Tibial nerve (tissue), 4 donors: ENCODE data around the gene EDEM2. TPM values are rescaled to one million over a fixed set of nuclear protein-coding genes. Genes with fewer than 3 reads are reported as not detected.
A peak's percentile ranks its signal among the peaks of the same experiment; 100 is the strongest.
"Not testable (repeated sequence)": the region's sequence is repeated elsewhere in the genome, so short reads cannot be mapped to it uniquely, and the experiment has no call there.

Experiments
- DNase-seq, 2 donors: peaks; one replicate each; pipeline ENCODE4 v3.0.0-alpha.2; 2019; ENCODE audit warnings: low spot score in 2 of 2
- H3K27ac ChIP-seq, 4 donors: fragments of 200-600 bp; sonication (generic) in 3 of 4; one replicate each; pipeline ENCODE4 v1.5.1; 2017 to 2019; ENCODE audit warnings: mild to moderate bottlenecking in 1 of 4
- H3K27me3 ChIP-seq, 2 donors: fragments of 200-600 bp; sonication (generic) in 1 of 2; one replicate each; pipeline versions ENCODE4 v1.5.1 to v1.6.0; 2017 to 2019
- H3K36me3 ChIP-seq, 3 donors: fragments of 200-600 bp; sonication (generic); one replicate each; pipeline ENCODE4 v1.5.1; 2018 to 2019
- H3K4me1 ChIP-seq, 4 donors: fragments of 200-600 bp; sonication (generic) in 3 of 4; one replicate each; pipeline ENCODE4 v1.5.1; 2017 to 2019
- H3K4me3 ChIP-seq, 4 donors: fragments of 200-600 bp; sonication (generic) in 3 of 4; one replicate each; pipeline ENCODE4 v1.5.1; 2017 to 2019; ENCODE audit warnings: mild to moderate bottlenecking in 1 of 4, moderate library complexity in 1 of 4
- H3K9me3 ChIP-seq, 4 donors: fragments of 200-600 bp; sonication (generic) in 3 of 4; one replicate each; pipeline ENCODE4 v1.5.1; 2017 to 2019
- CTCF ChIP-seq, 5 experiments: fragments of 200-600 bp in 3 of 5; fragments of 450-650 bp in 2 of 5; sonication (generic) in 3 of 5; IDR thresholded peaks; one replicate each; pipeline ENCODE4 v1.5.1; 2016 to 2019; ENCODE audit warnings: antibody characterized with exemption in 5 of 5, mild to moderate bottlenecking in 3 of 5, moderate library complexity in 2 of 5
- EP300 ChIP-seq, 2 donors: sonication (generic); formaldehyde crosslinking; IDR thresholded peaks; one replicate each; pipeline ENCODE4 v1.6.1; 2017; ENCODE audit warnings: antibody characterized with exemption in 2 of 2, mild to moderate bottlenecking in 1 of 2
- POLR2A ChIP-seq, 2 donors: fragments of 450-650 bp; IDR thresholded peaks; one replicate each; pipeline ENCODE4 v1.6.1; 2017; ENCODE audit warnings: antibody characterized with exemption in 2 of 2, mild to moderate bottlenecking in 2 of 2, moderate library complexity in 2 of 2
- WGBS, 2 donors: methylation state at CpG; one replicate each; pipeline ENCODE4 v1.1.5; 2018; 5-methylcytosine and 5-hydroxymethylcytosine counted together
- total RNA-seq, 4 donors: library from RNA; depleted of rRNA; stranded (reverse); fragments of >200 nt; gene quantifications; one replicate each; pipeline ENCODE4 v1.1.0, GENCODE V29; 2016

Gene EDEM2
- 10 to 100 TPM; 19.6 to 29.7 (median 25.2) TPM for total RNA-seq

GRCh38 chr20:35146920-35147574, at the start of gene EDEM2:
TSS of gene EDEM2 (minus strand) at chr20:35147336. CDS start at chr20:35147258, 78 bp downstream.
- no peaks in the 10 kb centered on the region for H3K9me3 ChIP-seq
- H3K27me3 ChIP-seq = no peaks in the 10 kb centered on the region
- peak in 1 of 2 donors; percentile 84 for TF ChIP-seq EP300 (IDR thresholded peaks at IDR 0.05)
- peak in 2 of 5 experiments; percentile 6 to 13 for TF ChIP-seq CTCF (IDR thresholded peaks at IDR 0.05)
- TF ChIP-seq POLR2A (IDR thresholded peaks at IDR 0.05) = peak in 1 of 2 donors; percentile 51
- H3K4me3 ChIP-seq = peak within 1 kb of the TSS; percentile 66 to 72 (median 68)
- peaks cover 0 to 28% (median 5%) of the 10 kb centered on the region in 3 donors for H3K36me3 ChIP-seq
- H3K4me1 ChIP-seq = peaks cover 0 to 45% (median 7%) of the 10 kb centered on the region in 4 donors
- peak within 1 kb of the TSS; percentile 4 to 83 (median 64) for H3K27ac ChIP-seq
- peak; percentile 81 to 85 for DNase-seq
- WGBS, 2 donors = 0% methylated on average over 31 to 42 of the region's 42 CpGs

DNA sequence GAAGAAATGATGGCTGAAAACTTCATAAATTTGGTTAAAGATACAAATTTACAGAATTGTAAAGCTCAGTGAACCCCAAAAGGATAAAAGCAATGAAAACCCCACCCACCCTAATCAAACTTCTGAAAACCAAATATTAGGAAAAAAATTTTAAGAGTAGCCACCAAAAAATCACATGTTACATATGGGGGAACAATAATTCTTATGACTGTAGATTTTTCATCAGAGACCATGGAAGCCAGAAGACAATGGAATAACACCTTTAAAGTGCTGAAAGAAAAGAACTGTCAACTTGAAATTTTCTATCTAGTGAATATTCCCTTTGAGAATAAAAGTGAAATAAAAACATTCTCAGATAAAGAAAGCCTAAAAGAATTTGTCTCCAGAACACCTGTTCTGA, 49.2 kb upstream of the EDEM2 start:
- TF ChIP-seq POLR2A (IDR thresholded peaks at IDR 0.05) (no peak), CTCF (IDR thresholded peaks at IDR 0.05) (no peak), EP300 (IDR thresholded peaks at IDR 0.05) (no peak)
- peaks cover 0 to 16% (median 0%) of the 10 kb centered on the region in 3 donors for H3K36me3 ChIP-seq
- no peaks in the 10 kb centered on the region for H3K4me1 ChIP-seq
- H3K9me3 ChIP-seq = peaks cover 0 to 32% (median 7%) of the 10 kb centered on the region in 4 donors
- DNase-seq = no peak
- H3K27me3 ChIP-seq = no peaks in the 10 kb centered on the region
- H3K4me3 ChIP-seq = no peak overlapping the region
- no peak overlapping the region for H3K27ac ChIP-seq

- H3K4me1 ChIP-seq, H3K4me3 ChIP-seq, H3K36me3 ChIP-seq, H3K27me3 ChIP-seq, H3K27ac ChIP-seq, DNase-seq: not testable (repeated sequence)
- 93 to 95% methylated on average over 9 of the region's 9 CpGs for WGBS, 2 donors
- H3K9me3 ChIP-seq = peaks cover 0 to 20% (median 7%) of the 10 kb centered on the region in 4 donors
Observed at GRCh38 chr20:35193031-35193791, 46.1 kb upstream of the EDEM2 start.

GRCh38 chr20:35192118-35192872, 45.2 kb upstream of the EDEM2 start:
- H3K4me1 ChIP-seq = no peaks in the 10 kb centered on the region
- no peak for TF ChIP-seq CTCF (IDR thresholded peaks at IDR 0.05)
- no peak for TF ChIP-seq POLR2A (IDR thresholded peaks at IDR 0.05)
- TF ChIP-seq EP300 (IDR thresholded peaks at IDR 0.05) = no peak
- WGBS, 2 donors = 48 to 52% methylated on average over 9 of the region's 9 CpGs
- H3K9me3 ChIP-seq = peaks cover 0 to 19% (median 7%) of the 10 kb centered on the region in 4 donors
- DNase-seq = no peak
- no peak overlapping the region for H3K27ac ChIP-seq
- H3K4me3 ChIP-seq = no peak overlapping the region
- no peaks in the 10 kb centered on the region for H3K27me3 ChIP-seq
- no peaks in the 10 kb centered on the region for H3K36me3 ChIP-seq

DNA sequence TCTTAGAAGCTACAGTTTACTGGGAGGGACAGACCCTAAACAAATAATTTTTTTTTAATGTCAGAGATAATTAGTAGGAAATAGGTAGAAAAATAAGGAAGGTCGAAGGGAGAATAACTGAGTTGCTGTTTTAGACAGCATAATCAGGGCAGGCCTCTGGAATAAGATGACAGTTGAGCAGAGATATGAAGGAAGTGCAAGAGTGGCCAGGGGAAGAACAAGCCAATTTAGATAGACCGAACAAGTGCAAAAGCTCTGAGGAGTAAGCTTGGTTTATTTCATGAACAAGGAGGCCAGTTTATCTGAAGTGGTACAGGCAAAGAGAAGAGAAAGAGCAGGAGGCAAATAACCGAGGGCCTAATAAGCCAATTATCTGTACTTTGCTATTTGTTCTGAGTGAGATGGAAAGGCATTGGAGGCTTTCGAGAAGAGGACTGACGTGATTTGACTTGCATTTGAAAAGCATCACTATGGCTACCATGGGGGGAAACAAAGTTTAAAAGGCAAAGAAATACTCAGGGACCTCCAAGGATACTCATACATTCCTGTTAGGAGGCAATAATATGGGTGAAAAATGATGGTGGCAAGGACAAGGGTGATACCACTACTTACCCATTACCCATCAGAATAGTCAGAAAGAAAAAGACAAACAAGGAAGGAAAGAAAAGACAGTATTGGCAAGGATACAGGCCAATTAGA, 44.4 kb upstream of the EDEM2 start:
- Histone ChIP-seq H3K27me3 (no peaks in the 10 kb centered on the region), H3K27ac (no peak overlapping the region), H3K4me3 (no peak overlapping the region), H3K36me3 (no peaks in the 10 kb centered on the region), H3K4me1 (no peaks in the 10 kb centered on the region), H3K9me3 (peaks cover 0 to 11% (median 3%) of the 10 kb centered on the region in 4 donors)
- TF ChIP-seq CTCF (IDR thresholded peaks at IDR 0.05) (no peak), POLR2A (IDR thresholded peaks at IDR 0.05) (no peak), EP300 (IDR thresholded peaks at IDR 0.05) (no peak)
- WGBS, 2 donors = 84 to 87% methylated on average over 5 of the region's 5 CpGs
- no peak for DNase-seq
